GM23338 (cell line): ENCODE results near the gene GTF2E1. TPM values are rescaled to one million over a fixed set of nuclear protein-coding genes. Genes with fewer than 3 reads are reported as not detected.

Experiments used
- ATAC-seq: fragments of 200-7000 bp; cut with Tn5 transposase; 3 replicates; pipeline ENCODE4 v1.9.1; 2020
- DNase-seq: peaks from one replicate; pipeline ENCODE4 v3.0.0-alpha.2; 2015; ENCODE audit warnings: low spot score
- H2AFZ ChIP-seq: fragments of 200-600 bp; sonication (generic); 2 replicates; pipeline ENCODE4 v1.8.0; 2016; ENCODE audit warnings: antibody characterized with exemption, mild to moderate bottlenecking, moderate library complexity
- H3F3A ChIP-seq: fragments of 200-600 bp; sonication (generic); replicated peaks from 2 replicates; pipeline ENCODE4 v1.8.0; 2017; ENCODE audit warnings: antibody characterized with exemption, mixed run types, low read depth
- H3K27ac ChIP-seq: fragments of 200-600 bp; sonication (generic); 2 replicates; pipeline ENCODE4 v1.6.1; 2016; ENCODE audit warnings: low read depth
- H3K27me3 ChIP-seq: fragments of 200-600 bp; sonication (generic); 2 replicates; pipeline ENCODE4 v1.8.0; 2016; ENCODE audit warnings: mild to moderate bottlenecking, mixed run types, moderate library complexity; ENCODE audit not compliant: insufficient read depth
- H3K36me3 ChIP-seq: fragments of 200-600 bp; sonication (generic); 2 replicates; pipeline ENCODE4 v1.8.0; 2016; ENCODE audit warnings: mild to moderate bottlenecking; ENCODE audit not compliant: insufficient read depth
- H3K4me1 ChIP-seq: fragments of 200-600 bp; sonication (generic); 2 replicates; pipeline ENCODE4 v1.8.0; 2016; ENCODE audit warnings: mild to moderate bottlenecking, moderate library complexity; ENCODE audit not compliant: insufficient read depth
- H3K4me2 ChIP-seq: fragments of 200-600 bp; sonication (generic); 2 replicates; pipeline ENCODE4 v1.7.1; 2017; ENCODE audit warnings: mixed run types
- H3K4me3 ChIP-seq: fragments of 200-600 bp; sonication (generic); 2 replicates; pipeline ENCODE4 v1.6.1; 2016; ENCODE audit warnings: mixed run types
- H3K79me2 ChIP-seq: fragments of 200-600 bp; sonication (generic); replicated peaks from 2 replicates; pipeline ENCODE4 v1.8.0; 2017; ENCODE audit warnings: mild to moderate bottlenecking; ENCODE audit not compliant: insufficient read depth
- H3K9me2 ChIP-seq: fragments of 200-600 bp; sonication (generic); 2 replicates; pipeline ENCODE4 v1.8.0; 2017; ENCODE audit not compliant: insufficient read depth
- H4K20me1 ChIP-seq: fragments of 200-600 bp; sonication (generic); replicated peaks from 2 replicates; pipeline ENCODE4 v1.8.0; 2017; ENCODE audit warnings: mild to moderate bottlenecking; ENCODE audit not compliant: insufficient read depth
- H3K27ac Mint-ChIP-seq: 2 replicates; pipeline ENCODE4 v1.8.0; 2020; ENCODE audit warnings: inconsistent platforms, mild to moderate bottlenecking, moderate library complexity, mixed read lengths
- H3K27me3 Mint-ChIP-seq: 3 replicates; pipeline ENCODE4 v1.8.0; 2022; ENCODE audit warnings: low read depth, mild to moderate bottlenecking, moderate library complexity, mixed read lengths, inconsistent platforms; ENCODE audit not compliant: insufficient read depth, poor library complexity
- H3K36me3 Mint-ChIP-seq: 3 replicates; pipeline ENCODE4 v1.8.0; 2021; ENCODE audit warnings: low read depth, mild to moderate bottlenecking, inconsistent platforms, moderate library complexity, mixed read lengths
- H3K4me1 Mint-ChIP-seq: 3 replicates; pipeline ENCODE4 v1.8.0; 2020; ENCODE audit warnings: mild to moderate bottlenecking, inconsistent platforms, mixed read lengths
- H3K4me3 Mint-ChIP-seq: 3 replicates; pipeline ENCODE4 v1.8.0; 2021; ENCODE audit warnings: moderate library complexity, mild to moderate bottlenecking, inconsistent platforms, mixed read lengths
- H3K9me3 Mint-ChIP-seq: 3 replicates; pipeline ENCODE4 v1.8.0; 2020; ENCODE audit warnings: moderate library complexity, mild to moderate bottlenecking, inconsistent platforms, mixed read lengths
- CREB1 ChIP-seq: fragments of 250-450 bp; sonication (Bioruptor Pico); IDR thresholded peaks from 2 replicates; pipeline ENCODE4 v1.5.0; 2020; ENCODE audit warnings: low read depth, mild to moderate bottlenecking, moderate library complexity
- ETS1 ChIP-seq: IDR thresholded peaks from 2 replicates; pipeline ENCODE4 v1.6.1; 2016; ENCODE audit warnings: antibody characterized with exemption
- EZH2phosphoT487 ChIP-seq: fragments of 200-600 bp; sonication (generic); IDR thresholded peaks from one replicate; pipeline ENCODE4 v1.8.1; 2018; ENCODE audit warnings: antibody characterized with exemption; ENCODE audit not compliant: unreplicated experiment
- JUNB ChIP-seq: IDR thresholded peaks from one replicate; pipeline ENCODE4 v1.6.1; 2016; ENCODE audit warnings: antibody characterized with exemption; ENCODE audit not compliant: unreplicated experiment
- NANOG ChIP-seq: IDR thresholded peaks from 2 replicates; pipeline ENCODE4 v1.6.1; 2016; ENCODE audit warnings: antibody characterized with exemption, borderline replicate concordance
- POLR2AphosphoS5 ChIP-seq: IDR thresholded peaks from 2 replicates; pipeline ENCODE4 v1.6.1; 2016; ENCODE audit warnings: antibody characterized with exemption, low read depth
- REST ChIP-seq: IDR thresholded peaks from one replicate; pipeline ENCODE4 v1.6.1; 2018; ENCODE audit warnings: antibody characterized with exemption; ENCODE audit not compliant: unreplicated experiment
- STAT1 ChIP-seq: IDR thresholded peaks from one replicate; pipeline ENCODE4 v1.6.1; 2016; ENCODE audit warnings: antibody characterized with exemption; ENCODE audit not compliant: unreplicated experiment
- ZNF114 ChIP-seq: fragments of 250-450 bp; sonication (Bioruptor Pico); IDR thresholded peaks from 2 replicates; pipeline ENCODE4 v1.5.0; 2020; ENCODE audit warnings: mild to moderate bottlenecking, moderate library complexity
- ZNF331 ChIP-seq: fragments of 250-450 bp; sonication (Bioruptor Pico); IDR thresholded peaks from 2 replicates; pipeline ENCODE4 v1.5.0; 2020; ENCODE audit warnings: low read depth, mild to moderate bottlenecking, moderate library complexity
- polyA plus RNA-seq: library from polyadenylated mRNA; unstranded; fragments of >200 nt; fragmentation: Nextera tagmentation; extraction: Ambion mirVana; gene quantifications from 2 replicates; pipeline ENCODE4 v1.2.1, GENCODE V29; 2016
- total RNA-seq: library from RNA; depleted of rRNA; stranded (reverse); fragments of >200 nt; shearing (Covaris generic); gene quantifications from 2 replicates; pipeline ENCODE4 v1.2.3, GENCODE V29; 2014
- TF ChIP-seq, protein P1 (sequence below), 2 experiments: fragments of 200-600 bp in 1 of 2; sonication (generic) in 1 of 2; conservative IDR thresholded peaks; 2 replicates each; pipeline versions ENCODE4 v1.5.1 to v1.6.1; 2016 to 2017; ENCODE audit warnings: antibody characterized with exemption in 2 of 2, low read depth in 2 of 2, mild to moderate bottlenecking in 2 of 2, moderate library complexity in 1 of 2
- TF ChIP-seq, protein P2 (sequence below): fragments of 250-450 bp; sonication (Bioruptor Pico); IDR thresholded peaks from 2 replicates; pipeline ENCODE4 v1.5.0; 2020; ENCODE audit warnings: mild to moderate bottlenecking, moderate library complexity

Gene GTF2E1
- total and polyA plus RNA-seq, 2 experiments from 2014 or later = 24.3 to 69.0 TPM

GRCh38 chr3:120749843-120750242 lies 7.3 kb downstream of the GTF2E1 start (continued):
- TF ChIP-seq REST (no peak), NANOG (no peak), STAT1 (no peak), ZNF331 (CRISPR knock-in tag) (no peak), ETS1 (no peak), POLR2AphosphoS5 (no peak), CREB1 (CRISPR knock-in tag) (no peak), JUNB (no peak), ZNF114 (CRISPR knock-in tag) (no peak), EZH2phosphoT487 (no peak)

GRCh38 chr3:120752230-120752629 lies 9.7 kb downstream of the GTF2E1 start:
- Histone ChIP-seq H3F3A (no peaks in the 10 kb centered on the region), H3K27ac (no peak overlapping the region), H3K4me3 (no peak overlapping the region), H2AFZ (no peak overlapping the region), H3K4me2 (no peak overlapping the region), H3K36me3 (peaks cover 15% of the 10 kb centered on the region; the same call in 1 of the 2 replicates), H3K27me3 (no peaks in the 10 kb centered on the region), H3K9me2 (no peaks in the 10 kb centered on the region), H3K79me2 (peaks cover 100% of the 10 kb centered on the region), H4K20me1 (peaks cover 9% of the 10 kb centered on the region; the same call in 1 of the 2 replicates), H3K4me1 (peaks cover 12% of the 10 kb centered on the region)
- Mint-ChIP-seq H3K27me3 (no peaks in the 10 kb centered on the region), H3K36me3 (peaks cover 78% of the 10 kb centered on the region), H3K27ac (peak overlapping the region; percentile 4; the same call in 1 of the 2 replicates), H3K4me3 (no peak overlapping the region), H3K4me1 (peaks cover 37% of the 10 kb centered on the region), H3K9me3 (peaks cover 7% of the 10 kb centered on the region; the same call in 2 of the 3 replicates)
- ATAC-seq = no peak
- DNase-seq = no peak
- TF ChIP-seq, protein P1, sequence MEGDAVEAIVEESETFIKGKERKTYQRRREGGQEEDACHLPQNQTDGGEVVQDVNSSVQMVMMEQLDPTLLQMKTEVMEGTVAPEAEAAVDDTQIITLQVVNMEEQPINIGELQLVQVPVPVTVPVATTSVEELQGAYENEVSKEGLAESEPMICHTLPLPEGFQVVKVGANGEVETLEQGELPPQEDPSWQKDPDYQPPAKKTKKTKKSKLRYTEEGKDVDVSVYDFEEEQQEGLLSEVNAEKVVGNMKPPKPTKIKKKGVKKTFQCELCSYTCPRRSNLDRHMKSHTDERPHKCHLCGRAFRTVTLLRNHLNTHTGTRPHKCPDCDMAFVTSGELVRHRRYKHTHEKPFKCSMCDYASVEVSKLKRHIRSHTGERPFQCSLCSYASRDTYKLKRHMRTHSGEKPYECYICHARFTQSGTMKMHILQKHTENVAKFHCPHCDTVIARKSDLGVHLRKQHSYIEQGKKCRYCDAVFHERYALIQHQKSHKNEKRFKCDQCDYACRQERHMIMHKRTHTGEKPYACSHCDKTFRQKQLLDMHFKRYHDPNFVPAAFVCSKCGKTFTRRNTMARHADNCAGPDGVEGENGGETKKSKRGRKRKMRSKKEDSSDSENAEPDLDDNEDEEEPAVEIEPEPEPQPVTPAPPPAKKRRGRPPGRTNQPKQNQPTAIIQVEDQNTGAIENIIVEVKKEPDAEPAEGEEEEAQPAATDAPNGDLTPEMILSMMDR (conservative IDR thresholded peaks at IDR 0.05; ENCODE audit: low read depth in 2 of 2) = no peak
- TF ChIP-seq ETS1 (no peak), ZNF331 (CRISPR knock-in tag) (no peak), JUNB (no peak), ZNF114 (CRISPR knock-in tag) (no peak)
- TF ChIP-seq, protein P2, sequence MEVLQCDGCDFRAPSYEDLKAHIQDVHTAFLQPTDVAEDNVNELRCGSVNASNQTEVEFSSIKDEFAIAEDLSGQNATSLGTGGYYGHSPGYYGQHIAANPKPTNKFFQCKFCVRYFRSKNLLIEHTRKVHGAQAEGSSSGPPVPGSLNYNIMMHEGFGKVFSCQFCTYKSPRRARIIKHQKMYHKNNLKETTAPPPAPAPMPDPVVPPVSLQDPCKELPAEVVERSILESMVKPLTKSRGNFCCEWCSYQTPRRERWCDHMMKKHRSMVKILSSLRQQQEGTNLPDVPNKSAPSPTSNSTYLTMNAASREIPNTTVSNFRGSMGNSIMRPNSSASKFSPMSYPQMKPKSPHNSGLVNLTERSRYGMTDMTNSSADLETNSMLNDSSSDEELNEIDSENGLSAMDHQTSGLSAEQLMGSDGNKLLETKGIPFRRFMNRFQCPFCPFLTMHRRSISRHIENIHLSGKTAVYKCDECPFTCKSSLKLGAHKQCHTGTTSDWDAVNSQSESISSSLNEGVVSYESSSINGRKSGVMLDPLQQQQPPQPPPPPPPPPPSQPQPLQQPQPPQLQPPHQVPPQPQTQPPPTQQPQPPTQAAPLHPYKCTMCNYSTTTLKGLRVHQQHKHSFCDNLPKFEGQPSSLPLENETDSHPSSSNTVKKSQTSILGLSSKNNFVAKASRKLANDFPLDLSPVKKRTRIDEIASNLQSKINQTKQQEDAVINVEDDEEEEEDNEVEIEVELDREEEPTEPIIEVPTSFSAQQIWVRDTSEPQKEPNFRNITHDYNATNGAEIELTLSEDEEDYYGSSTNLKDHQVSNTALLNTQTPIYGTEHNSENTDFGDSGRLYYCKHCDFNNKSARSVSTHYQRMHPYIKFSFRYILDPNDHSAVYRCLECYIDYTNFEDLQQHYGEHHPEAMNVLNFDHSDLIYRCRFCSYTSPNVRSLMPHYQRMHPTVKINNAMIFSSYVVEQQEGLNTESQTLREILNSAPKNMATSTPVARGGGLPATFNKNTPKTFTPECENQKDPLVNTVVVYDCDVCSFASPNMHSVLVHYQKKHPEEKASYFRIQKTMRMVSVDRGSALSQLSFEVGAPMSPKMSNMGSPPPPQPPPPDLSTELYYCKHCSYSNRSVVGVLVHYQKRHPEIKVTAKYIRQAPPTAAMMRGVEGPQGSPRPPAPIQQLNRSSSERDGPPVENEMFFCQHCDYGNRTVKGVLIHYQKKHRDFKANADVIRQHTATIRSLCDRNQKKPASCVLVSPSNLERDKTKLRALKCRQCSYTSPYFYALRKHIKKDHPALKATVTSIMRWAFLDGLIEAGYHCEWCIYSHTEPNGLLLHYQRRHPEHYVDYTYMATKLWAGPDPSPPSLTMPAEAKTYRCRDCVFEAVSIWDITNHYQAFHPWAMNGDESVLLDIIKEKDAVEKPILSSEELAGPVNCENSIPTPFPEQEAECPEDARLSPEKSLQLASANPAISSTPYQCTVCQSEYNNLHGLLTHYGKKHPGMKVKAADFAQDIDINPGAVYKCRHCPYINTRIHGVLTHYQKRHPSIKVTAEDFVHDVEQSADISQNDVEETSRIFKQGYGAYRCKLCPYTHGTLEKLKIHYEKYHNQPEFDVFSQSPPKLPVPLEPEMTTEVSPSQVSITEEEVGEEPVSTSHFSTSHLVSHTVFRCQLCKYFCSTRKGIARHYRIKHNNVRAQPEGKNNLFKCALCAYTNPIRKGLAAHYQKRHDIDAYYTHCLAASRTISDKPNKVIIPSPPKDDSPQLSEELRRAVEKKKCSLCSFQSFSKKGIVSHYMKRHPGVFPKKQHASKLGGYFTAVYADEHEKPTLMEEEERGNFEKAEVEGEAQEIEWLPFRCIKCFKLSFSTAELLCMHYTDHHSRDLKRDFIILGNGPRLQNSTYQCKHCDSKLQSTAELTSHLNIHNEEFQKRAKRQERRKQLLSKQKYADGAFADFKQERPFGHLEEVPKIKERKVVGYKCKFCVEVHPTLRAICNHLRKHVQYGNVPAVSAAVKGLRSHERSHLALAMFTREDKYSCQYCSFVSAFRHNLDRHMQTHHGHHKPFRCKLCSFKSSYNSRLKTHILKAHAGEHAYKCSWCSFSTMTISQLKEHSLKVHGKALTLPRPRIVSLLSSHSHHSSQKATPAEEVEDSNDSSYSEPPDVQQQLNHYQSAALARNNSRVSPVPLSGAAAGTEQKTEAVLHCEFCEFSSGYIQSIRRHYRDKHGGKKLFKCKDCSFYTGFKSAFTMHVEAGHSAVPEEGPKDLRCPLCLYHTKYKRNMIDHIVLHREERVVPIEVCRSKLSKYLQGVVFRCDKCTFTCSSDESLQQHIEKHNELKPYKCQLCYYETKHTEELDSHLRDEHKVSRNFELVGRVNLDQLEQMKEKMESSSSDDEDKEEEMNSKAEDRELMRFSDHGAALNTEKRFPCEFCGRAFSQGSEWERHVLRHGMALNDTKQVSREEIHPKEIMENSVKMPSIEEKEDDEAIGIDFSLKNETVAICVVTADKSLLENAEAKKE = no peak
